B cell (primary cell): Measurements from ENCODE around the gene OR13J1. TPM values are rescaled to one million over a fixed set of nuclear protein-coding genes. Genes with fewer than 3 reads are reported as not detected.

Experiments used
- ATAC-seq: fragments of 200-7000 bp; cut with Tn5 transposase; one replicate; pipeline ENCODE4 v1.10.0; 2021; ENCODE audit warnings: low read depth, mild to moderate bottlenecking, moderate number of reproducible peaks, moderate library complexity
- CTCF ChIA-PET: fragments of 350-600 bp; sonication (Branson Sonifier 250); formaldehyde crosslinking; loops from one replicate; lab custom pipeline; 2021; ENCODE audit warnings: antibody characterized with exemption, inconsistent platforms; lab: Charles Lee
- POLR2A ChIA-PET: fragments of 350-600 bp; sonication (Branson Sonifier 250); formaldehyde crosslinking; loops from one replicate; lab custom pipeline; 2021; ENCODE audit warnings: antibody characterized with exemption; lab: Charles Lee
- DNase-seq: peaks from one replicate; pipeline ENCODE4 v3.0.0; 2013
- H2AFZ ChIP-seq: 2 replicates; pipeline ENCODE4 v1.6.1; 2012; ENCODE audit warnings: mild to moderate bottlenecking, low read depth, low read length; ENCODE audit not compliant: insufficient read depth, poor library complexity, severe bottlenecking
- H3K27ac ChIP-seq, 2 donors: 1 replicate in 1 of 2; 2 replicates in 1 of 2; pipeline ENCODE4 v1.5.1; 2012 to 2013; ENCODE audit warnings: low read length in 2 of 2, mild to moderate bottlenecking in 2 of 2, moderate library complexity in 1 of 2
- H3K27me3 ChIP-seq, 4 experiments: fragments of 200-600 bp in 1 of 4; sonication (generic) in 1 of 4; replicated peaks in 1 of 4; 1 replicate in 2 of 4; 2 replicates in 2 of 4; pipeline versions ENCODE4 v1.6.1 to v1.7.0; 2013 to 2016; ENCODE audit warnings: low read length in 3 of 4, mild to moderate bottlenecking in 2 of 4, mixed read lengths in 1 of 4, moderate library complexity in 1 of 4; ENCODE audit not compliant: insufficient read depth in 4 of 4, control insufficient read depth in 3 of 4; ENCODE audit errors: control extremely low read depth in 1 of 4
- H3K36me3 ChIP-seq, 2 experiments: replicated peaks in 1 of 2; 1 replicate in 1 of 2; 2 replicates in 1 of 2; pipeline versions ENCODE4 v1.6.1 to v1.7.1; 2013; ENCODE audit warnings: low read length in 1 of 2; ENCODE audit not compliant: insufficient read depth in 2 of 2, control insufficient read depth in 1 of 2; ENCODE audit errors: control extremely low read depth in 1 of 2, extremely low read depth in 1 of 2
- H3K4me1 ChIP-seq, 2 donors: fragments of 200-600 bp in 1 of 2; sonication (generic) in 1 of 2; 1 replicate in 1 of 2; 2 replicates in 1 of 2; pipeline versions ENCODE4 v1.5.1 to v1.6.1; 2013 to 2017; ENCODE audit warnings: low read length in 2 of 2; ENCODE audit not compliant: control insufficient read depth in 2 of 2, insufficient read depth in 2 of 2
- H3K4me2 ChIP-seq: replicated peaks from 2 replicates; pipeline ENCODE3; 2012; ENCODE audit warnings: mild to moderate bottlenecking, low read depth, low read length; ENCODE audit not compliant: poor library complexity, severe bottlenecking
- H3K4me3 ChIP-seq, 5 experiments: fragments of 200-600 bp in 1 of 5; sonication (generic) in 1 of 5; 1 replicate in 3 of 5; 2 replicates in 2 of 5; pipeline versions ENCODE4 v1.5.1 to v1.7.0; 2011 to 2016; ENCODE audit warnings: low read length in 4 of 5, mild to moderate bottlenecking in 4 of 5, low read depth in 2 of 5, control low read depth in 1 of 5, moderate library complexity in 1 of 5; ENCODE audit not compliant: insufficient read depth in 1 of 5; ENCODE audit errors: control extremely low read depth in 1 of 5, extremely low read depth in 1 of 5
- H3K79me2 ChIP-seq: fragments of 200-600 bp; sonication (generic); one replicate; pipeline ENCODE4 v1.6.0; 2016; ENCODE audit warnings: low read length; ENCODE audit not compliant: control insufficient read depth, insufficient read depth
- H3K9ac ChIP-seq: fragments of 200-600 bp; sonication (generic); 2 replicates; pipeline ENCODE4 v1.6.1; 2017; ENCODE audit warnings: mild to moderate bottlenecking, low read length, moderate library complexity
- H3K9me3 ChIP-seq, 3 donors: one replicate each; pipeline versions ENCODE4 v1.6.1 to v1.7.1; 2013; ENCODE audit warnings: low read length in 2 of 3; ENCODE audit not compliant: control insufficient read depth in 2 of 3, insufficient read depth in 1 of 3; ENCODE audit errors: control extremely low read depth in 1 of 3
- H4K20me1 ChIP-seq: 2 replicates; pipeline ENCODE4 v1.6.0; 2012; ENCODE audit warnings: mild to moderate bottlenecking, low read length; ENCODE audit not compliant: insufficient read depth, control insufficient read depth, poor library complexity, severe bottlenecking
- H3K27ac Mint-ChIP-seq: one replicate; pipeline ENCODE4 v1.8.0; 2021; ENCODE audit warnings: mixed read lengths
- H3K27me3 Mint-ChIP-seq: one replicate; pipeline ENCODE4 v1.8.0; 2021; ENCODE audit warnings: mixed read lengths
- H3K4me1 Mint-ChIP-seq: one replicate; pipeline ENCODE4 v1.8.0; 2021; ENCODE audit warnings: mixed read lengths
- H3K4me3 Mint-ChIP-seq: one replicate; pipeline ENCODE4 v1.8.0; 2021; ENCODE audit warnings: mixed read lengths
- H3K9me3 Mint-ChIP-seq: one replicate; pipeline ENCODE4 v1.8.0; 2022; ENCODE audit warnings: mixed read lengths; ENCODE audit not compliant: insufficient read depth
- CTCF ChIP-seq: fragments of 200-600 bp; IDR thresholded peaks from one replicate; pipeline ENCODE4 v1.8.0; 2022; ENCODE audit warnings: antibody characterized with exemption, mild to moderate bottlenecking
- EZH2 ChIP-seq: IDR thresholded peaks from 2 replicates; pipeline ENCODE4 v1.6.1; 2012; ENCODE audit warnings: borderline replicate concordance, low read depth, mild to moderate bottlenecking, moderate library complexity, low read length; ENCODE audit not compliant: insufficient read depth, poor library complexity, severe bottlenecking
- WGBS: methylation state at CpG from one replicate; pipeline ENCODE4 v1.1.5; 2013; ENCODE audit warnings: missing lambda C conversion rate; ENCODE audit not compliant: insufficient coverage; 5-methylcytosine and 5-hydroxymethylcytosine counted together
- intact Hi-C: fragments of 100-400 bp; cut with micrococcal nuclease; formaldehyde crosslinking; loops from one replicate; pipeline ENCODE4 v1.10.0; 2022
- polyA plus RNA-seq: library from polyadenylated mRNA; depleted of rRNA; stranded (reverse); fragments of >200 nt; gene quantifications from 2 replicates; pipeline ENCODE4 v1.2.3, GENCODE V29; 2012
- total RNA-seq, 2 donors: library from RNA; stranded (reverse); fragments of 120-200 nt in 1 of 2; gene quantifications; 1 replicate in 1 of 2; 2 replicates in 1 of 2; pipeline versions ENCODE4 v1.2.3 to v1.2.4, GENCODE V29; 2013 to 2022

Gene OR13J1
- total and polyA plus RNA-seq, 2 donors (not counting 1 experiment from before 2014, with no cell fraction given): not detected

GRCh38 chr9:35854091-35854762, 16.0 kb downstream of the OR13J1 start:
- no peak overlapping the region for H3K27ac Mint-ChIP-seq
- Histone ChIP-seq H3K9ac (no peak overlapping the region), H3K79me2 (no peaks in the 10 kb centered on the region), H3K4me1 (peaks cover 0 to 5% of the 10 kb centered on the region in 2 donors), H2AFZ (no peak overlapping the region), H3K27ac (no peak overlapping the region), H3K4me3 (no peak overlapping the region), H3K27me3 (no peaks in the 10 kb centered on the region), H4K20me1 (no peaks in the 10 kb centered on the region), H3K36me3 (no peaks in the 10 kb centered on the region), H3K9me3 (no peaks in the 10 kb centered on the region), H3K4me2 (no peak overlapping the region)
- ATAC-seq (no peak), DNase-seq (no peak)
- intact Hi-C loops: no loop called here
- POLR2A ChIA-PET: no interaction called here
- CTCF ChIA-PET: no interaction called here
- H3K27me3 Mint-ChIP-seq: no peaks in the 10 kb centered on the region
- 83% methylated on average over 2 of the region's 7 CpGs for WGBS
- no peak overlapping the region for H3K4me3 Mint-ChIP-seq
- H3K9me3 Mint-ChIP-seq: no peaks in the 10 kb centered on the region
- peaks cover 3% of the 10 kb centered on the region for H3K4me1 Mint-ChIP-seq
- TF ChIP-seq EZH2 (no peak), CTCF (no peak)
